Spleen (tissue), 11 donors: ENCODE data around the gene RIC1. TPM values are rescaled to one million over a fixed set of nuclear protein-coding genes. Genes with fewer than 3 reads are reported as not detected.

Source experiments
- DNase-seq: peaks from one replicate; pipeline ENCODE4 v3.0.0-alpha.2; 2020
- H3K27ac ChIP-seq, 8 donors: fragments of 200-600 bp; sonication (generic) in 7 of 8; 1 replicate in 4 of 8; 2 replicates in 4 of 8; pipeline versions ENCODE4 v1.5.0 to v1.8.0; 2016 to 2021; ENCODE audit warnings: inconsistent platforms in 4 of 8, mild to moderate bottlenecking in 4 of 8, moderate library complexity in 1 of 8
- H3K27me3 ChIP-seq, 7 donors: fragments of 200-600 bp; sonication (generic) in 6 of 7; replicated peaks in 1 of 7; 1 replicate in 4 of 7; 2 replicates in 3 of 7; pipeline versions ENCODE4 v1.5.0 to v1.8.0; 2016 to 2021; ENCODE audit warnings: inconsistent platforms in 3 of 7, mild to moderate bottlenecking in 1 of 7
- H3K36me3 ChIP-seq, 6 donors: fragments of 200-600 bp; sonication (generic) in 5 of 6; 1 replicate in 4 of 6; 2 replicates in 2 of 6; pipeline versions ENCODE4 v1.5.0 to v1.8.0; 2016 to 2021; ENCODE audit warnings: inconsistent platforms in 2 of 6
- H3K4me1 ChIP-seq, 6 donors: fragments of 200-600 bp; sonication (generic) in 5 of 6; 1 replicate in 3 of 6; 2 replicates in 3 of 6; pipeline versions ENCODE4 v1.5.0 to v1.8.0; 2016 to 2021; ENCODE audit warnings: inconsistent platforms in 3 of 6
- H3K4me3 ChIP-seq, 8 donors: fragments of 200-600 bp; sonication (generic) in 7 of 8; 1 replicate in 4 of 8; 2 replicates in 4 of 8; pipeline versions ENCODE4 v1.5.0 to v1.8.0; 2016 to 2021; ENCODE audit warnings: inconsistent platforms in 4 of 8, mild to moderate bottlenecking in 4 of 8, moderate library complexity in 2 of 8
- H3K9me3 ChIP-seq, 8 donors: fragments of 200-600 bp; sonication (generic) in 7 of 8; 1 replicate in 4 of 8; 2 replicates in 4 of 8; pipeline versions ENCODE4 v1.5.0 to v1.8.0; 2016 to 2021; ENCODE audit warnings: inconsistent platforms in 4 of 8
- CTCF ChIP-seq, 11 experiments: fragments of 200-600 bp in 7 of 11; fragments of 450-650 bp in 4 of 11; sonication (generic) in 4 of 11; IDR thresholded peaks in 8 of 11; conservative IDR thresholded peaks in 3 of 11; 1 replicate in 7 of 11; 2 replicates in 4 of 11; pipeline versions ENCODE4 v1.4.0 to v1.8.0; 2016 to 2021; ENCODE audit warnings: antibody characterized with exemption in 11 of 11, inconsistent platforms in 4 of 11, mild to moderate bottlenecking in 1 of 11
- POLR2A ChIP-seq, 3 donors: fragments of 450-650 bp; IDR thresholded peaks; one replicate each; pipeline ENCODE4 v1.5.1; 2017; ENCODE audit warnings: antibody characterized with exemption in 3 of 3, mild to moderate bottlenecking in 1 of 3
- POLR2AphosphoS5 ChIP-seq, 3 donors: sonication (generic); formaldehyde crosslinking; IDR thresholded peaks; one replicate each; pipeline ENCODE4 v1.5.1; 2017; ENCODE audit warnings: antibody characterized with exemption in 3 of 3
- WGBS, 5 donors: extraction: QIAGEN DNeasy Blood & Tissue Kit in 3 of 5; methylation state at CpG; one replicate each; pipeline versions ENCODE4 v1.1.5 to v1.1.7; 2013 to 2018; 5-methylcytosine and 5-hydroxymethylcytosine counted together
- intact Hi-C: fragments of 100-400 bp; cut with DNase I; formaldehyde crosslinking; loops from one replicate; pipeline ENCODE4 v1.15.0; 2023; ENCODE audit warnings: low total_unique reads
- polyA plus RNA-seq, 3 donors: library from polyadenylated mRNA; stranded (reverse); fragments of 200-250 nt; gene quantifications; one replicate each; pipeline ENCODE4 v1.2.1, GENCODE V29; 2013
- total RNA-seq, 7 donors: library from RNA; depleted of rRNA in 3 of 7; stranded (reverse); fragments of >200 nt in 3 of 7; fragmentation: NEBNext Ultra II Directional in 4 of 7; extraction: Animal tissue kit (Norgen Biotek cat#: 25700) in 4 of 7; gene quantifications; one replicate each; pipeline versions ENCODE4 v1.1.0 to v1.2.1, GENCODE V29; 2016 to 2021
- donor health status: healthy with polysubstance abuse.
- donor health status: DM: no; HTN: no; CAD: no; lungs with moderate emphysema.
- donor health status: DM: no; HTN: no; CAD: no.
- donor health status: Bipolar disorder and iron deficiency.
- donor health status: healthy.
- donor health status: DM: no; HTN: no; CAD: no.
- donor health status: DM: yes; HTN: yes; CAD: no.

The RIC1 gene
- total and polyA plus RNA-seq, 10 donors: 4.9 to 68.7 (median 34.5) TPM

- no peaks in the 10 kb centered on the region for H3K9me3 ChIP-seq
- H3K27me3 ChIP-seq: no peaks in the 10 kb centered on the region
- intact Hi-C loops: no loop called here
- no peak for TF ChIP-seq POLR2A (IDR thresholded peaks at IDR 0.05)
- TF ChIP-seq POLR2AphosphoS5 (IDR thresholded peaks at IDR 0.05): no peak
- TF ChIP-seq CTCF (IDR thresholded peaks at IDR 0.05 in 8 of 11, conservative IDR thresholded peaks at IDR 0.05 in 3 of 11): no peak
- peaks cover 0 to 100% (median 75%) of the 10 kb centered on the region in 6 donors for H3K36me3 ChIP-seq
- 60 to 76% (median 67%) methylated on average over 1 of the region's 1 CpG for WGBS, 5 donors
- no peak overlapping the region for H3K4me3 ChIP-seq
- DNase-seq: no peak
- H3K27ac ChIP-seq: peak overlapping the region in 2 of 8 donors; percentile 17 to 41
- no peaks in the 10 kb centered on the region for H3K4me1 ChIP-seq
These were observed 135.4 kb downstream of the RIC1 start for GRCh38 chr9:5764130-5764868.

GRCh38 chr9:5767968-5768932, 139.3 kb downstream of the RIC1 start:
- Histone ChIP-seq H3K36me3 (peaks cover 0 to 100% (median 81%) of the 10 kb centered on the region in 6 donors), H3K4me1 (no peaks in the 10 kb centered on the region), H3K9me3 (no peaks in the 10 kb centered on the region), H3K27ac (no peak overlapping the region), H3K4me3 (no peak overlapping the region), H3K27me3 (no peaks in the 10 kb centered on the region)
- intact Hi-C loops: no loop called here
- TF ChIP-seq POLR2A (IDR thresholded peaks at IDR 0.05): no peak
- TF ChIP-seq POLR2AphosphoS5 (IDR thresholded peaks at IDR 0.05): no peak
- TF ChIP-seq CTCF (IDR thresholded peaks at IDR 0.05 in 8 of 11, conservative IDR thresholded peaks at IDR 0.05 in 3 of 11): no peak
- WGBS, 5 donors: 76 to 89% (median 85%) methylated on average over 5 of the region's 5 CpGs
- DNase-seq: no peak

- intact Hi-C loops: no loop called here
- TF ChIP-seq CTCF (IDR thresholded peaks at IDR 0.05 in 8 of 11, conservative IDR thresholded peaks at IDR 0.05 in 3 of 11): no peak
- TF ChIP-seq POLR2AphosphoS5 (IDR thresholded peaks at IDR 0.05): no peak
- no peak for TF ChIP-seq POLR2A (IDR thresholded peaks at IDR 0.05)
- Histone ChIP-seq H3K27ac (no peak overlapping the region), H3K9me3 (peaks cover 0 to 10% (median 8%) of the 10 kb centered on the region in 8 donors), H3K27me3 (no peaks in the 10 kb centered on the region), H3K36me3 (peaks cover 0 to 100% (median 79%) of the 10 kb centered on the region in 6 donors), H3K4me3 (no peak overlapping the region), H3K4me1 (no peaks in the 10 kb centered on the region)
- no peak for DNase-seq
- WGBS, 5 donors: 87 to 100% (median 95%) methylated on average over 3 of the region's 3 CpGs
These were observed 144.6 kb downstream of the RIC1 start for GRCh38 chr9:5773324-5773999.
